GM18951 (cell line): ENCODE results near the gene PLA2G3.

Source experiments
- POLR2A ChIP-seq: IDR thresholded peaks from 4 replicates; pipeline ENCODE4 v1.6.1; 2011; ENCODE audit warnings: mild to moderate bottlenecking; ENCODE audit not compliant: insufficient read length, insufficient read depth; ENCODE audit errors: extremely low read depth
- in situ Hi-C: fragments of 300-500 bp; cut with MboI; formaldehyde crosslinking; loops from one replicate; pipeline ENCODE4 v1.12.0; 2022; ENCODE audit warnings: low sequenced_read_pairs, mixed read lengths, inconsistent platforms; ENCODE audit not compliant: unreplicated experiment

Gene PLA2G3

GRCh38 chr22:31161386-31161785, 21.1 kb upstream of the PLA2G3 start:
- no peak for TF ChIP-seq POLR2A
- in situ Hi-C loops: no loop called here

- in situ Hi-C loops: no loop called here
- TF ChIP-seq POLR2A: no peak
Observed at GRCh38 chr22:31160328-31160978, 20.1 kb upstream of the PLA2G3 start.

DNA sequence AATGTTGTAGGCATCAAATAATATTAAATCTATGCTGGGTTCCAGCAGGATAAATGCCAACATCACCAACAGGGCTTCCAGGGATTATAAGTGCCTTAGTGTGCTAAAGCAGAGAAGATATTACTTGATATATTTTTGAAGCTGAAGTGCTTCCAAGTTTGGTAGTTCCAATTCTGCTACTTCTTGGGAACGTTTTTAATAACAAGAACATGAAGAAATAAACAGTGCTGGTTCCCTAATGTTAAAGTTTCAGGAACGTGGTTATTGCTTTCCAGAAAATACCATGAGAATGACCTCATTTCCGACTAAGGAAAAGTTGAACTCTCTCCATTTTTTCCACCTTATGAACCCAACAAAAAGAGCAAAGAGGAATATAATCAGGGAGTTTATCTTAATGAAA, 15.1 kb upstream of the PLA2G3 start:
- no peak for TF ChIP-seq POLR2A
- in situ Hi-C loops: no loop called here

DNA sequence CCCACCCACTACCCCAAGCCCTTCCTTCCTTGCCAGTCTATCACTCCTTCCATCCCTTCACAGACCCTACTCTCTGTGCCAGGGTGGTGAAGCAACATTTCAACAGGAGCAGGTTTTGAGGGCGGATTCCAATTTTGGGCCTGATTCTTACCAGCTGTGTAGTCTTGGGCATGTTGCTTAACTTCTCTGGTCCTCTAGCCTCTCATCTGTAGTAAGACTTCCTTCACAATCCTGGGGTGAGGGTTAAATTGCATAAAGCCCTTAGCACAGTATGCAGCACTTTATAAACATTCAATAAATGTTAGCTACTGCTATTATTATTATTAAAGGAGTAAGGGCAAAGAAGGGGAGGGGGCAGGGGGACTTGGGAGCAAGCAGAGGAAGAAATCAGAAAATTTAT, 14.7 kb upstream of the PLA2G3 start:
- no peak for TF ChIP-seq POLR2A
- in situ Hi-C loops: no loop called here

DNA sequence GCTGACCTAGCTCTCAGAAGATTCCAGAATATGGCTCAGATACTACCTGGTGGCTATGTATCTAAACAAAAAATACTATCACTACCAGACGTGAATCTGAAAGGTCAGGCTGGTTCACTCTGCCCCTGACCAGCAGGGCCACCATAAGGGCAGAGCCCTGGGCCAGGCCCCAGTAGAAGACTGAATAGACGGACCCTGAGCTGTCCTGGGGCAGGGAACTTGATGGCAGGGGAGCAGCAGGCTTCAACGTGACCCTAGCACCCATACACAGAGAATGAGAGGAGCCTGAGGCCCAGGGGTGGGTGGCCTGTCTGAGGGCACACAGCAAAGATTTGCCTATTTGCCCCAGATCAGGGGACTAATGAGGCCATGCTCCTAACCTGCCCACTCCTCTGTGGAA, 13.0 kb upstream of the PLA2G3 start:
- in situ Hi-C loops: no loop called here
- no peak for TF ChIP-seq POLR2A

DNA sequence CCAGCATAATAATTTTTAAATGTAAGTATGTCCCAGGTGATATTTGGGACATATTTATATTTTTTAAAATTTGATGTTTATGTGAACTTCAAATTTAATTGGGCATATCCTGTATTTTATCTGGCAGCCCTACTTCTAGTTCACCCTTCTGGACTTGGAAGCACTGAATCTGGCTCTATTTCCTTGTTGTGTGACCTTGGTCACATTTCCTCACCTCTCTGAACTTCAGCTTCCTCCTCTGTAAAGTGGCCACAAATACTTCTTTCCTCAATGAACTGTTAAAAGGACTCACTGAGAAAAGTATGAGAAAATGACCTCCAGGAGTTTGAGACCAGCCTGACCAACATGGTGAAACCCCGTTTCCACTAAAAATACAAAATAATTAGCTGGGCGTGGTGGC, 11.6 kb upstream of the PLA2G3 start:
- no peak for TF ChIP-seq POLR2A
- in situ Hi-C loops: no loop called here

GRCh38 chr22:31150615-31151014, 10.3 kb upstream of the PLA2G3 start:
- no peak for TF ChIP-seq POLR2A
- in situ Hi-C loops: no loop called here

- in situ Hi-C loops: no loop called here
- TF ChIP-seq POLR2A: no peak
Observed at GRCh38 chr22:31148953-31149627, 8.8 kb upstream of the PLA2G3 start.

DNA sequence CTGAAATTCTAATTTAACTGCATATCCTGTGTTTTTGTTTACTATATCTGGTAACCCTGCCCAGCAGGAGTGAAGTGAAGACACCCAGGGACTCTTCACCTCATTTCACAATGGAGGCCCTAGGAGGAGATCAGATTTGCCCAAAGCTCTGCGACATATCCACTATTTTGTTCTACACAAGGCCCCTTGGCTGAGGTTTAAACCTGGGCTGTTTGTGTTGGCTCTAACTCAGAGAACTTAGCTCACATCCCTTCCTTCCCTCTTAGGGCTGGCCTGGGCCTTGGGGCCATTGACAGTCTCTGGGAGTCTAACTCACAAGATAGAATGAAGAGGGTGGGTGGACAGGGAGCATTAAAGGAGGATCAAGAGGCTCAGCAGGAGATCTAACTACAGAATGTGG, 8.2 kb upstream of the PLA2G3 start:
- in situ Hi-C loops: no loop called here
- TF ChIP-seq POLR2A: no peak

DNA sequence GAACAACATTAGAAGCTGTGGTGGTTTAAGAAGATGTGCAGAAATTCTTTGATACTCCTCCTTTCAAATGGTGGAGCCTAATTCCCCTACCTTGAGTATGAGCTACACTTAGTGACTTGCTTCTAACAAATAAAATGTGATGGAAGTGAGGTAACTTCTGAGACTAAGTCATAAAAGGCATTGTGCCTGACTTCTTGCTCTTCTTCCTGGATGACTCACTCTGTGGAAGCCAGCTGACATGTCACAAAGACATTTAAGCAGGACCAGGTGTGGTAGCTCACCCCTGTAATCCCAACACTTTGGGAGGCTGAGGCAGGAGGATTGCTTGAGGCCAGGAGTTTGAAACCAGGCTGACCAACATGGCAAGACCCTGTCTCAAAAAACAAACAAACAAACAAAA, 3.9 kb upstream of the PLA2G3 start:
- no peak for TF ChIP-seq POLR2A
- in situ Hi-C loops: no loop called here

- TF ChIP-seq POLR2A: no peak
- in situ Hi-C loops: no loop called here
Observed at GRCh38 chr22:31143537-31143936, 3.2 kb upstream of the PLA2G3 start.

- in situ Hi-C loops: no loop called here
- no peak for TF ChIP-seq POLR2A
Observed at GRCh38 chr22:31143038-31143437, 2.7 kb upstream of the PLA2G3 start.

GRCh38 chr22:31142285-31142684, 2.0 kb upstream of the PLA2G3 start:
- TF ChIP-seq POLR2A: no peak
- in situ Hi-C loops: no loop called here

GRCh38 chr22:31141551-31141950, 1.2 kb upstream of the PLA2G3 start:
- in situ Hi-C loops: no loop called here

More at GRCh38 chr22:31141551-31141950, 1.2 kb upstream of the PLA2G3 start:
- no peak for TF ChIP-seq POLR2A
